Measurements from ENCODE around the gene IL6R. TPM values are rescaled to one million over a fixed set of nuclear protein-coding genes. Genes with fewer than 3 reads are reported as not detected.

IL6R gene
- polyA plus RNA-seq, 1 experiment, result 5.9 TPM

DNA sequence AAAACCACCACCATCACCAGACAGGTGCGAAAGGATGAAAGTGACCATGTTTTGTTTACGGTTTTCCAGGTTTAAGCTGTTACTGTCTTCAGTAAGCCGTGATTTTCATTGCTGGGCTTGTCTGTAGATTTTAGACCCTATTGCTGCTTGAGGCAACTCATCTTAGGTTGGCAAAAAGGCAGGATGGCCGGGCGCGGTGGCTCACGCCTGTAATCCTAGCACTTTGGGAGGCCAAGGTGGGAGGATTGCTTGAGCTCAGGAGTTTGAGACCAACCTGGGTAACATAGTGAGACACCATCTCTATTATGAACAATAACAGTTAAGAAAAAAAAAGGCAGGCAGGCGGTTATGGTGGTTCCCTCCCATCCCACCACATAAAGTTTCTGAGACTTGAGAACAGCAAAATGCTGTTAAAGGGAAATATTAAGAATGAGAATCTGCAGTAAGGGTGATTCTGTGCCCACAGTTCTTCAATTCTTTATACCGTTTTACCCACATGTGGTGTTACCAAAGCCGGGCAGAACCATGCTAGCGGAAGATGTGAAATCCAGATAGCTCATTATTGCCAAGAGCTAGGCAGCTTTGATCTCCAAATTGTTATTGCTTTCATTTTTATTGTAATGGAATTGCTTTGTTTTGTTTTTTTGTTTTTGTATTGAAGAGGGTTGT, 62.4 kb downstream of the IL6R start:
- TF ChIP-seq, protein P1, sequence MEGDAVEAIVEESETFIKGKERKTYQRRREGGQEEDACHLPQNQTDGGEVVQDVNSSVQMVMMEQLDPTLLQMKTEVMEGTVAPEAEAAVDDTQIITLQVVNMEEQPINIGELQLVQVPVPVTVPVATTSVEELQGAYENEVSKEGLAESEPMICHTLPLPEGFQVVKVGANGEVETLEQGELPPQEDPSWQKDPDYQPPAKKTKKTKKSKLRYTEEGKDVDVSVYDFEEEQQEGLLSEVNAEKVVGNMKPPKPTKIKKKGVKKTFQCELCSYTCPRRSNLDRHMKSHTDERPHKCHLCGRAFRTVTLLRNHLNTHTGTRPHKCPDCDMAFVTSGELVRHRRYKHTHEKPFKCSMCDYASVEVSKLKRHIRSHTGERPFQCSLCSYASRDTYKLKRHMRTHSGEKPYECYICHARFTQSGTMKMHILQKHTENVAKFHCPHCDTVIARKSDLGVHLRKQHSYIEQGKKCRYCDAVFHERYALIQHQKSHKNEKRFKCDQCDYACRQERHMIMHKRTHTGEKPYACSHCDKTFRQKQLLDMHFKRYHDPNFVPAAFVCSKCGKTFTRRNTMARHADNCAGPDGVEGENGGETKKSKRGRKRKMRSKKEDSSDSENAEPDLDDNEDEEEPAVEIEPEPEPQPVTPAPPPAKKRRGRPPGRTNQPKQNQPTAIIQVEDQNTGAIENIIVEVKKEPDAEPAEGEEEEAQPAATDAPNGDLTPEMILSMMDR (IDR thresholded peaks at IDR 0.05; ENCODE audit: low read depth, low read length), result no peak
- no peak overlapping the region for H3K4me3 ChIP-seq (ENCODE audit: low read depth, low read length)
- no peaks in the 10 kb centered on the region; the same call in 1 of the 2 replicates for H3K9me3 ChIP-seq (ENCODE audit: control insufficient read depth, insufficient read depth, low read length)
- no peak for DNase-seq (ENCODE audit: low read depth, low spot score)
- H3K27me3 ChIP-seq (ENCODE audit: control insufficient read depth, insufficient read depth, low read length), result no peaks in the 10 kb centered on the region
- CTCF ChIA-PET, result interaction anchor here (0.6 to 1.5 kb wide), 2 partner anchors 92 to 131 kb away, joined by 3 to 4 read pairs; no protein-coding TSS in a partner anchor
- POLR2A ChIA-PET, result no interaction called here
- H3K27ac ChIP-seq (ENCODE audit: low read depth, low read length), result no peak overlapping the region

DNA sequence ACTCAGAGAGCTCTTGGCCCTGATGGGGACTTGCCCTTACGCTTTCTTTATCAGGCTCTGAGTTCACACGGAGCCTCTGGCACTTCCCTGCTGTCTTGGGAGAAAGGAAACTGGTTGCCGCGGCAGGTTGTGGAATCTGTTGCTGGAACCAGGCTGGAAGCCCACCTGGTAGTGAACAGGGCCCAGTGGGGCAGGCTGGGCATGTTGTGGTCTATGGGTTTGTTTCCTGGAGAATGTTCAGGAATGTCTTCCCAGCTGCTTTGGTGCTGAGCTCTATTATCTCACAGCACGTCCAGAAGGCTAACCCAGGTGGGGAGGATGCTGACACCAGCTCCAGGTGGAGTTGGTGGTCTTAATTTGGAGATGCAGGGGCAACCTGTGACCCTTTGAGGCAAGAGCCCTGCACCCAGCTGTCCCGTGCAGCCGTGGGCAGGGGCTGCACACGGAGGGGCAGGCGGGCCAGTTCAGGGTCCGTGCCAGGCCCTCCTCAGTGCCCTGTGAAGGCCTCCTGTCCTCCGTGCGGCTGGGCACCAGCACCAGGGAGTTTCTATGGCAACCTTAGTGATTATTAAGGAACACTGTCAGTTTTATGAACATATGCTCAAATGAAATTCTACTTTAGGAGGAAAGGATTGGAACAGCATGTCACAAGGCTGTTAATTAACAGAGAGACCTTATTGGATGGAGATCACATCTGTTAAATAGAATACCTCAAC, 63.5 kb downstream of the IL6R start:
- no peak overlapping the region for H3K4me3 ChIP-seq (ENCODE audit: low read depth, low read length)
- H3K27me3 ChIP-seq (ENCODE audit: control insufficient read depth, insufficient read depth, low read length), result no peaks in the 10 kb centered on the region
- H3K9me3 ChIP-seq (ENCODE audit: control insufficient read depth, insufficient read depth, low read length), result no peaks in the 10 kb centered on the region; the same call in 1 of the 2 replicates
- no peak overlapping the region for H3K27ac ChIP-seq (ENCODE audit: low read depth, low read length)
- CTCF ChIA-PET, result interaction anchor here (1.5 kb wide), 1 partner anchor 91 kb away, joined by 4 read pairs; no protein-coding TSS in a partner anchor
- DNase-seq (ENCODE audit: low read depth, low spot score), result no peak
- TF ChIP-seq, protein P1 (IDR thresholded peaks at IDR 0.05; ENCODE audit: low read depth, low read length), result no peak
- POLR2A ChIA-PET, result no interaction called here

GRCh38 chr1:154469844-154470560, 64.9 kb downstream of the IL6R start:
- ChIA-PET CTCF (interaction anchor here (0.7 kb wide), 1 partner anchor 135 kb away, joined by 3 read pairs; no protein-coding TSS in a partner anchor), POLR2A (interaction anchor here (0.6 kb wide), 1 partner anchor 62 kb away, joined by 3 read pairs; no protein-coding TSS in a partner anchor)
- TF ChIP-seq, protein P1 (IDR thresholded peaks at IDR 0.05; ENCODE audit: low read depth, low read length), result no peak
- H3K27me3 ChIP-seq (ENCODE audit: control insufficient read depth, insufficient read depth, low read length), result no peaks in the 10 kb centered on the region
- no peak for DNase-seq (ENCODE audit: low read depth, low spot score)
- H3K27ac ChIP-seq (ENCODE audit: low read depth, low read length), result no peak overlapping the region
- no peak overlapping the region for H3K4me3 ChIP-seq (ENCODE audit: low read depth, low read length)
- no peaks in the 10 kb centered on the region; the same call in 1 of the 2 replicates for H3K9me3 ChIP-seq (ENCODE audit: control insufficient read depth, insufficient read depth, low read length)

DNA sequence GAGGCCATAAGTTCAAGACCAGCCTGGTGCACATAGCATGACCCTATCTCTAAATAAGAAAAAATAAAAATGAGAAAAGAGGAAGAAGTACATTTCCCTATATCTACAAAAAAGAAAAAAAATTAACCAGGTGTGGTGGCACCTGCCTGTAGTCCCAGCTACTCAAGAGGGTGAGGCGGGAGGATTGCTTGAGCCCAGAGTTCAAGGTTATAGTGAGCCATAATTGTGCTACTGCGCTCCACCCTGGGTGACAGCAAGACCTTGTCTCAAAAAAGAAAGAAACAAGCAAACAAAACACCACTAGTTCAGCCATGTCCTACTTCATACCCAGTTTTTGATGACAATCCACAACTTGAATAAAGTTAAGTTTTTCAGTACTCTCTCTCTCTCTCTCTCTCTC, 66.2 kb downstream of the IL6R start:
- H3K9me3 ChIP-seq (ENCODE audit: control insufficient read depth, insufficient read depth, low read length), result no peaks in the 10 kb centered on the region; the same call in 1 of the 2 replicates
- DNase-seq (ENCODE audit: low read depth, low spot score), result no peak
- no peaks in the 10 kb centered on the region for H3K27me3 ChIP-seq (ENCODE audit: control insufficient read depth, insufficient read depth, low read length)
- TF ChIP-seq, protein P1 (IDR thresholded peaks at IDR 0.05; ENCODE audit: low read depth, low read length), result no peak
- ChIA-PET POLR2A (no interaction called here), CTCF (interaction anchor here (1.0 kb wide), 1 partner anchor 8 kb away, joined by 3 read pairs; no protein-coding TSS in a partner anchor)
- no peak overlapping the region for H3K4me3 ChIP-seq (ENCODE audit: low read depth, low read length)
- no peak overlapping the region for H3K27ac ChIP-seq (ENCODE audit: low read depth, low read length)
